Measurements from ENCODE around the gene TTC23.

TTC23 gene

GRCh38 chr15:99207672-99208071, 41.7 kb downstream of the TTC23 start:
- Histone ChIP-seq H3K27ac (replicated peaks) (no peak overlapping the region), H3K4me3 (replicated peaks; ENCODE audit: insufficient read depth, low read length) (no peak overlapping the region), H3K27me3 (ENCODE audit: insufficient read depth, poor library complexity, severe bottlenecking) (no peaks in the 10 kb centered on the region)
- DNase-seq (ENCODE audit: low read depth in 1 of 2, low spot score in 1 of 2), result no peak
- no peak for TF ChIP-seq POLR2AphosphoS5 (IDR thresholded peaks at IDR 0.05; ENCODE audit: low read depth)
- no peak for TF ChIP-seq REST (IDR thresholded peaks at IDR 0.05; ENCODE audit: insufficient replicate concordance, low read depth)
- TF ChIP-seq SPI1 (IDR thresholded peaks at IDR 0.05; ENCODE audit: borderline replicate concordance, low read depth), result no peak
- no peak for TF ChIP-seq CTCF (IDR thresholded peaks at IDR 0.05; ENCODE audit: insufficient read depth, low read length)
- no peak for TF ChIP-seq GABPA (IDR thresholded peaks at IDR 0.05; ENCODE audit: low read depth)

- TF ChIP-seq POLR2AphosphoS5 (IDR thresholded peaks at IDR 0.05; ENCODE audit: low read depth) (no peak), REST (IDR thresholded peaks at IDR 0.05; ENCODE audit: insufficient replicate concordance, low read depth) (no peak), SPI1 (IDR thresholded peaks at IDR 0.05; ENCODE audit: borderline replicate concordance, low read depth) (no peak), CTCF (IDR thresholded peaks at IDR 0.05; ENCODE audit: insufficient read depth, low read length) (no peak)
- no peak overlapping the region for H3K4me3 ChIP-seq (replicated peaks; ENCODE audit: insufficient read depth, low read length)
- H3K27me3 ChIP-seq (ENCODE audit: insufficient read depth, poor library complexity, severe bottlenecking), result no peaks in the 10 kb centered on the region
- DNase-seq (ENCODE audit: low read depth in 1 of 2, low spot score in 1 of 2), result no peak
- H3K27ac ChIP-seq (replicated peaks), result no peak overlapping the region
Measured at GRCh38 chr15:99202176-99202552, 47.2 kb downstream of the TTC23 start.

- no peak for DNase-seq (ENCODE audit: low read depth in 1 of 2, low spot score in 1 of 2)
- TF ChIP-seq REST (IDR thresholded peaks at IDR 0.05; ENCODE audit: insufficient replicate concordance, low read depth) (no peak), SPI1 (IDR thresholded peaks at IDR 0.05; ENCODE audit: borderline replicate concordance, low read depth) (no peak), CTCF (IDR thresholded peaks at IDR 0.05; ENCODE audit: insufficient read depth, low read length) (no peak), POLR2AphosphoS5 (IDR thresholded peaks at IDR 0.05; ENCODE audit: low read depth) (no peak), GABPA (IDR thresholded peaks at IDR 0.05; ENCODE audit: low read depth) (no peak)
- no peak overlapping the region for H3K27ac ChIP-seq (replicated peaks)
- H3K27me3 ChIP-seq (ENCODE audit: insufficient read depth, poor library complexity, severe bottlenecking), result no peaks in the 10 kb centered on the region
- H3K4me3 ChIP-seq (replicated peaks; ENCODE audit: insufficient read depth, low read length), result no peak overlapping the region
Measured at GRCh38 chr15:99201408-99202175, 47.8 kb downstream of the TTC23 start.
